GM19239 (cell line): Measurements from ENCODE around the gene STING1.

Experiments used
- DNase-seq: peaks from one replicate; pipeline ENCODE4 v3.0.0; 2011; ENCODE audit warnings: low spot score; ENCODE audit not compliant: insufficient read length
- FAIRE-seq: peaks from 2 replicates; lab custom pipeline; 2011; peaks lifted over from hg19 to GRCh38; lab: Jason Lieb, UNC

STING1 gene

GRCh38 chr5:139472386-139473030 lies 10.1 kb downstream of the STING1 start:
- DNase-seq, result no peak
- FAIRE-seq, result no peak

- no peak for FAIRE-seq
- DNase-seq, result no peak
Measured at GRCh38 chr5:139470821-139471300, 11.7 kb downstream of the STING1 start, which contains the start of gene SMIM33. SMIM33 (plus strand) TSS chr5:139471004; CDS start chr5:139471122, 118 bp downstream.

- FAIRE-seq (no peak), DNase-seq (no peak)
Measured at GRCh38 chr5:139468421-139468931, 14.1 kb downstream of the STING1 start.

GRCh38 chr5:139462586-139463276 lies 19.8 kb downstream of the STING1 start, which contains the start of gene ECSCR:
ECSCR (minus strand) TSS chr5:139462743; CDS start chr5:139462670, 73 bp downstream.
- DNase-seq (no peak), FAIRE-seq (no peak)

DNA sequence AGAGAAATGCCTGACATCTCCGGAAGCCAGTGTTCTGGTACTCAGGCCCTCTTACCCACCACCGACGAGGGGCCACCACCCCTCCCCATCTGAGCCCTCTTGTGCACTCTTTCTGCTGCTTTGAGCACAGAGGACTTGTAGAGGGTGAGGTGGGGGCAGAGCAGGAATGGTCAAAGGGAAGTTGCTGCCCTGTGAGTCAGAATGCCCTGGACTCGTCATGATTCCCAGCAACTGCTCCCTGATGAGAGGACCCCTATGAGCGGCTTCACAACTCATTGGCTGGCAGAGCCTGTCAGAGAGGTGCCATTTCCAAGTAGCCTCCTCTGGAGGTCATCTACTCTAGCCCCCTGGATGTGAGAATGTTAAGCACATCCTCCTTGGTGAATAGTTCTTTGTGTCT lies 20.9 kb downstream of the STING1 start:
- FAIRE-seq (no peak), DNase-seq (no peak)

- FAIRE-seq, result no peak
- DNase-seq, result no peak
Measured at GRCh38 chr5:139461176-139461575, 21.4 kb downstream of the STING1 start.

DNA sequence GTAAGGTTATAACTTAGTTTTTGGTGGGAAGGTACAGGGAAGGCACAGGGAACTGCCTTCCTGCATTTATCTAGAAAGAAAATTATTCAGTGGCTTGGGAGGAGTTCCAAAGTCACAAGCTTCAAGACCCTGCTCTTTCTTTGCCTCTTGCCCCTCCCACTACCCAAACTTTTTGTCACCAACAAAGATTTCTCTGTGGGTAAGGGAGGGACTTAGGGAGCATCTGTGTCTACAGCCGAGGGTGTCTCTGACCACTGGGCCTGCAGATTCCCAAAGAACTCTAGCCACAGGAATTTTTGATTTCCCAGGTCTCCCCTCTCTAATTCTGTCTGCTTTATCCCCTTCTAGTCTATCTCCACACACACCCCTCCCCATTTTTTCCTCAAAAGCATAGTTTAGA lies 22.1 kb downstream of the STING1 start:
- DNase-seq (no peak), FAIRE-seq (no peak)

DNA sequence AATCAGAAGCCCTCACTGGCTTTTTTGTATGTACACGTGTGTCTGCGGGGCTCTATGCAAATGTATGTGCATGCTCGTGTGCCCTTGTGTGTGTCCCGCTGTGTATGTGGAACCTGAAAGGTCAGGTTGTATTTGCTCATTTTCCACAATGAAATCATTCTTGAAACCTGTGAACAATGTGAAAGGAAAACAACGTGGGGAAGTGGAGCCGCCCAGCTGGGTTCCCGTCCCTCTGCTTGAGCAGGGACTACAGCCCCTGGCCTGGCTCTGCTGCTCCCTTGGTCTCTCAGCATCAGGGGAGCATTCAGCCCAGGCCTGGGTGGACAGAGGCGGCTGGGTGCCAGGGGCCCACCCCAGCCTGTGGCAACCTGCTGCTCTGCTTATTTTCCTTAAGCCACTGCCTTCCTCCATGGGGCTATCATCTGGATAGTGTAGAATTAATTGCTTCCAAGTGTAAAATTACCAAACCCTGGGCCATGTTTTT lies 23.1 kb downstream of the STING1 start:
- DNase-seq (no peak), FAIRE-seq (peak; percentile 86)

GRCh38 chr5:139458580-139459407 lies 23.8 kb downstream of the STING1 start:
- FAIRE-seq (peak; percentile 80), DNase-seq (no peak)

- FAIRE-seq (peak; percentile 68), DNase-seq (no peak)
Measured at GRCh38 chr5:139457653-139458306, 24.8 kb downstream of the STING1 start.

DNA sequence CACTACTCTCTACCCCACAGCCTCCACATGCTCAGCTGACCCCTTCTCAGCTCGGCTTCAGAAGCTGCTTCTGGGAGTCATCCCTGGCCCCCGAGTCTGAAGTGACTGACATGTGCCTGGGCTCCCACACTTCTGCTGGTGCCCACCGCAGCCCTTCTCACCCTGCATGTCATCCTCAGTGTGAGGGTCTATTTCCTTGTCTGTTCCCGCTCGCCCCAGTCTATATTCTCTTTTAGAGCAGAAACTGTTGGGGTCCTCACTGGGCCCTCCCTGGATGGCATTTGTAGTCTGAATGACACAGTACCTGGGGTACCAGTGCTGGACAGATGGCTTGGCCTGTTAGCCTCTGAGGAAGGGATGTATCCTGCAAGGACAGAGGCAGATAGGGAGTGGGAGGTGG lies 25.3 kb downstream of the STING1 start:
- DNase-seq (no peak), FAIRE-seq (no peak)

GRCh38 chr5:139456776-139457175 lies 25.8 kb downstream of the STING1 start:
- no peak for DNase-seq
- FAIRE-seq, result no peak

GRCh38 chr5:139454568-139455290 lies 27.8 kb downstream of the STING1 start:
- DNase-seq, result no peak
- no peak for FAIRE-seq

- no peak for FAIRE-seq
- DNase-seq, result no peak
Measured at GRCh38 chr5:139453683-139454567, 28.6 kb downstream of the STING1 start.

- FAIRE-seq, result no peak
- no peak for DNase-seq
Measured at GRCh38 chr5:139451878-139452660, 30.5 kb downstream of the STING1 start.

DNA sequence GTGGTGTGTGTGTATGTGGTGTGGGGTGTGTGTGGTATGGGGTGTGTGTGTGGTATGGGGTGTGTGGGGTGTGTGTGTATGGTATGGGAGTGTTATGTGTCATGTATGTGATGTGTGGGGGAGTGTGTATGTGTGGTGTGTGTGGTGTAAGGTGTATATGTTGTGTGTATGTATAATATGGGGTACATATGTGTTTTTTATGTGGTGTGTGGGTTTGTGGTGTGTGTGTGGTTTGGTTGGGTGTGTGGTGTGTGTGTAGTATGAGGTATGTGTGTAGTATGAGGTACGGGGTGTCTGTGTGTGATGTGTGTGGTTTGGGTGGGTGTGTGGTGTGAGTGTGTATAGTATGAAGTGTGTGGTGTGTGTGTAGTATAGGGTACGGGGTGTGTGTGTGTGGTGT lies 31.4 kb downstream of the STING1 start:
- FAIRE-seq, result no peak
- no peak for DNase-seq

DNA sequence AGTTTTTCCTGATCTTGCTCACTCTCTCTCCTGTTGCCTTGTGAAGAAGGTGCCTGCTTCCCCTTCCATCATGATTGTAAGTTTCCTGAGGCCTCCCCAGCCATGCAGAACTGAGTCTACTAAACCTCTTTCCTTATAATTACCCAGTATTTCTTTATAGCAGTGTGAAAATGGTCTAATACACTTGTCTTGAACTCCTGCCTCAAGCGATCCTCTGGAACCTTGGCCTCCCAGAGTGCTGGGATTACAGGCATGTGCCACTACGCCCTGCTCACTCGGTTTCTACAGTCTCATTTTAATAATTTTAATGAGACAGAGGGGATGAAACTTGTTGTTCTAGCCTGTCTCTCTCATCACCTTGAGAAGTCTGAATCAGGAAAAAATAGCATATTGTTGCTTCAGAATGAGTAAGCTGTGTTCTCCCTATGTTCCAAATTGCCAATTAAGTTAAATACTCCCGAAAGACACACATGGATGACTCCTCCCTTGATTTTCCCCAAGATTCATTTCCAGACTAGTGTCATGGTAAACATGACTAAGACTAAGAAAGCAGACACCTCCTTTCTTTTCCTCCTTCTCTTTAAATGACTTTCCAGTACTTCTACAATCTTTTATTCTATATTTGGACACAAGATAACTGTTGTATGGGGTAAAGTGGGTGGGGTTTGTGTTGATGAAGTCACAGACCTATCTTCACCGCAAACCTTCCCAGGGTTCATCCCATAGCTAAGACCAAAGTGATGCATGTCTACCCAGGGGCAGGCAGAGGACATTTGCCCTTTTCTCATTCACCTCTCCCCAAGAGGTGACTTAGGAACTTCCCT lies 35.4 kb downstream of the STING1 start:
- DNase-seq (no peak), FAIRE-seq (peak; percentile 45)
